IPS-11a (cell line): ENCODE data around the gene BRF1.
"Not testable (repeated sequence)": the region's sequence is repeated elsewhere in the genome, so short reads cannot be mapped to it uniquely, and the experiment has no call there.

ENCODE experiments used
- H3K4me3 ChIP-seq: one replicate; pipeline ENCODE4 v1.5.1; 2013; ENCODE audit warnings: low read depth, low read length, control low read depth

Gene BRF1

DNA sequence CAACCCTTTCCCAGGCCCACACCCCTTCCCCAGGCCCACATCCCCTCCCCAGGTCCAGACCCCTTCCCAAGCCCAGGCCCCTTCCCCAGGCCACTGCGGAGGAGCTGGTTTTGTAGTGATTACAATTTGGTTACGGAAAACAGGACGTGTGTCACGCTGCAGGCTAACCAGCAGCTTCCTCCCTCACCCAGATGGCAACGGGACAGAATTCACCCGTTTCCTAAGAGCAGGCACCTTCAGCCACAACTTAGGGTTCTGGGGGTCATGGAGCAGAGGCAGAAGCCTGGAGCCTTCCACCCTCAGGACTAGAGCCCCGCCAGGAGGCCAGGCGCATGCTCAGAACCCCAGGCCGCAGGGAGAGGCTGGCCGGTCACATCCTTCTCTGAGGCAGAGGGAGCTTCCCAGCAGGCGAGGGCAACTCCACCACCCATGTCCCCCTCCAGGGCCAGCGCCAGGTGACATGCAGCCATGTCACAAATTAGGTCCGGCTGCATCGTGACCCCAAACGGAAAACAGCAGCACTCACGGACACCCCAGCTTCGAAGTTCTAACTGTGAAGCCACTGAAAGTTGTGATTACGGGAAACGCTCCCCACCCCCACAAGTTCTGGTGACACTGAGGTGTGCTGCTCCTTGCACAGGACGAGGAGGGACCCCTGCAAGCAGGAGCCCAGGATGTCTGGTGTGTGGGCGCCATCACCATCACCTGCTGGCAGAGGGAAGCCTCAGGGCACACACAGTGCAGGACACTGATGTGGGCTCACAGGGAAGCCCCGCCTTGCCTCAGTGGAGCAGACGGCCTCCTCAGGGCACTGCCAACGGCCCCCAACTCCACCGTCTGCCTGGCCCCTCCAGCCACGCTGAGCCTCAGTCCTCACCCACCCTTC lies 7.7 kb downstream of the BRF1 start:
- H3K4me3 ChIP-seq: no peak overlapping the region

DNA sequence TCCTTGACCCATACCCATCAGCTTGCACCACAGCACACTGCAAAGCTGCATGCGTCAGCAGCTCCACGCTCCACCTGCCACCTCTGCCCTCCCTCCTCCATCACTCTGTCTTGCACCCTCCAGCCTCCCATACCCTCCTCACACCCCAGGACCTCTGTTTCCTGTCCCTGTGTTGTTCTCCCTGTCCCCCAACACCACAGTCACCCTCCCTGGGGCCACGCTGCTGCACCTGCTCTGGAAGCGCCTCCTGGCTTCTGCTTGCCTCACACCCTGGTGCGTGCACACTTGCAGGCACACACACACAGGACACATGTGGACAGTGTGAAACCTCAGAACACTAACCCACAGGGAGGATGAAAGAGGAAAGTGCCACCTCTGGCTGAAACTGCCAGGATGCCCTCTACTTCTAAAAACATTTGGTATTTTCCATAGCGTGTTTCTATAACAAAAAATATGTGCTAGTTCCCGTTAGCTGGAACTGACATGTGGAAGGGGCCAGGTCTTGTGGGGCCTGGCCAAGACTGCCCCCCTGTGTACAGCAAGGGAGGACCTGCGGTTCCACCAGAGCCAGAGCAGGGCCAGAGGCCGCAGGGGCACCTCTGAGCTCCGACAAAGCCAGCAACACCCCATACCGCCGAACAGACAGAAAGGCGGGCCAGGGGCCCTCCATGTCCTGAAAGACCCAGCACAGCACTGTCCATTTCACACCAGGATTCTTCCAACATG lies 10.0 kb downstream of the BRF1 start:
- no peak overlapping the region for H3K4me3 ChIP-seq

- not testable (repeated sequence) for H3K4me3 ChIP-seq
Measured at GRCh38 chr14:105288936-105289335, 11.9 kb downstream of the BRF1 start.

DNA sequence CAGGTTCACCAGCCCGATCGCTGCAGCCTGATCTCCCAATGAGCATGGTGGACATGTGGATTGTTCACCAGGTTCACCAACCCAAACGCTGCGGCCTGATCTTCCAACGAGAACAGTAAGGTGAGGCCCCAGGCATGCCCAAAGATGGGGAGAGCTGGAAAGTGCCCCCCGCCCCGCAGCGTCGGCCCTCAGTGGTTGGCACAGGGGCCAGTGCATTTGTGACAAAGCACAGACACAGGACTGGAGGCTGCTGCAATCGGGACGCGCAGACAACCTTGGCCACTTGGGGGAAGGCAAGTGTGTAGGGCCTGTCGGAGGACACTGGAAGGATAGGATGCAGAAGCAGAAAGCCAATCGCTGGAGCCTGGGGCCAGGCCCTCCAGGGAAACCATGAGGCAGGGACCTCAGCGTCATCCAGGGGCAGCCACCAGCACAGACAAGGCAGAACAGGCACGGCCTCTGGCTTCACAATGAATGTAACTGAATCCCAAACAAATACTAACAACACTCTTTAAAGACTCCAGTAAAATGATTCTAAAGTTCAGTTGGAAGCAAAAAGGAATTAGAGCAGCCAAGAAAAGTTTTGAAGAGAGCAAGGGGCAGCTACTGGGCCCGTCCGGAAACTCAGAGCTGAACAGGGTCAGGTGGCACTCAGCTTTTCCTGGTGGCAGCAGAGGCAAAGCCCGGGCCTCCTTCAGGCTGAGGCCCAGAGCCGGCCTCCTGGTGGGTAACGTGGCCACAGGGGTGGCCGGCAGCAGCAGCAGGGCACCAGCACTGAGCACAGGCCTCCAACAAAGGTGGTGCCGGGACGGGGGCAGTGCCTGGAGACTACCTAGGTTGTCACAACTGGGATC lies 13.3 kb downstream of the BRF1 start:
- H3K4me3 ChIP-seq: no peak overlapping the region

DNA sequence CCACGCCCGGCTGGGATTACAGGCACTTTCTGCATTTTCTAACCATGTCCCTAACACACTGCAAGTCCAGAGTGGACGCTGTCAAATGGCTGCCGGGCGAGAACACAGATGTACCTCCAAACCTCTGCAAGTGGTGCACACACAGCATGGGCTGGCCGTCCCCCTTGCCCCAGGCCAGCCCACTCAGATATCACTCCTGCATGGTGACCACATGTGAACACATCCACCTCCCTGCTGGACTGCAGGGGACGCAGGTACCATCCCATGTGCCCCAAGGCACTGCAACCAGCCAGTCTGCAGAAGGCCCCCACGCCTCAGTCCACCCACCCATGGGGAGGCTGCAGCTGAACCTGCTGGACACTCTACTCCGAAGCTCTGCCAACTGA lies 14.0 kb downstream of the BRF1 start:
- H3K4me3 ChIP-seq: no peak overlapping the region

DNA sequence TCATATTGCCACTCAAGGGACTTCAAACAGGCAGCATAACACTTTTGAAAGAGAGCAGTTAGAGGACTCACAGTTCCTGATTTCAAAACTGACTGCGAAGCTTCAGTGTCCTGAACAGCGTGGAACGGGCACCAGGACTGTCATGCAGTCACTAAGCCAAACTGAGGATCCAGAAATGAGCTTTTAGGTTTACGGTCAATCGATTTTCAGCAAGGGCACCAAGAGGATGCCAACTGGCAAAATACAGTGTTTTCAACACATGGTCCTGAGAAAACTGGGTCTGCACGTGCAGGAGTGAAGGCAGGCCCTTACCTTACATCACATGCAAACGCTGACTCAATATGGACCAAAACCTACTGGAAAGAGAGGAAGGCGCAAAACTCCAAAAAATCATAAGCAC lies 15.6 kb downstream of the BRF1 start:
- no peak overlapping the region for H3K4me3 ChIP-seq

- no peak overlapping the region for H3K4me3 ChIP-seq
Measured at GRCh38 chr14:105283899-105284298, 16.9 kb downstream of the BRF1 start.

DNA sequence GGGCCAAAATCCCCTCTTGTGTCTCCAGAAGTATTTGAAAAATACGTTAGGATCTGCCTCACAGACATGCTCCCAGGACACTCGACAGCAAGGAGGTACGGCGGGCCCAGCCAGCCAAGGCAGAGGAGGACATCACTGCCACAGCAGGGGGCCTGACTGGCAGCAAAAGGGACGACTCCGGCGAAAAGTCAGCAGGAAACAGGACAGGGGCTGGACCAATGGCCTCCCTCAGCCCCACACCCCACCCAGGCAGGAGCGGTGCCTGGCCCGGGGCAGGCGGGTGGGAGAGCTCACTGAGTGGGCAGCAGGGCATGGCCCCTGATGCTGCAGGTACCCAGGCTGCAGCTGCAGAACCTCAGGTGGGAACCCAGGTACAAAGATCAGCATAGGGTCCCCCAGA lies 17.8 kb downstream of the BRF1 start:
- H3K4me3 ChIP-seq: no peak overlapping the region

- H3K4me3 ChIP-seq: no peak overlapping the region
Measured at GRCh38 chr14:105282098-105282725, 18.6 kb downstream of the BRF1 start.

- no peak overlapping the region for H3K4me3 ChIP-seq
Measured at GRCh38 chr14:105281371-105282097, 19.3 kb downstream of the BRF1 start.

DNA sequence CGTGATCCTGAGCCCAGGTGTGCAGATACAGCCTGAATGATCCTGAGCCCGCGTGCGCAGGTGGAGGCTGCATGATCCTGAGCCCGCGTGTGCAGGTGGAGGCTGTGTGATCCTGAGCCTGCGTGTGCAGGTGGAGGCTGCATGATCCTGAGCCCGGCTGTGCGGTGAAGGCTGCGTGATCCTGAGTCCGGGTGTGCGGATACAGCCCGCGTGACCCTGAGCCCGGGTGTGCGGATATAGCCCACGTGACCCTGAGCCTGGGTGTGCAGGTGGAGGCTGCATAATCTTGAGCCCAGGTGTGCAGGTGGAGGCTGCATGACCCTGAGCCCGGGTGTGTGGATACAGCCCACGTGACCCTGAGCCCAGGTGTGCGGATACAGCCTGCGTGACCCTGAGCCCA lies 20.3 kb downstream of the BRF1 start:
- no peak overlapping the region for H3K4me3 ChIP-seq

DNA sequence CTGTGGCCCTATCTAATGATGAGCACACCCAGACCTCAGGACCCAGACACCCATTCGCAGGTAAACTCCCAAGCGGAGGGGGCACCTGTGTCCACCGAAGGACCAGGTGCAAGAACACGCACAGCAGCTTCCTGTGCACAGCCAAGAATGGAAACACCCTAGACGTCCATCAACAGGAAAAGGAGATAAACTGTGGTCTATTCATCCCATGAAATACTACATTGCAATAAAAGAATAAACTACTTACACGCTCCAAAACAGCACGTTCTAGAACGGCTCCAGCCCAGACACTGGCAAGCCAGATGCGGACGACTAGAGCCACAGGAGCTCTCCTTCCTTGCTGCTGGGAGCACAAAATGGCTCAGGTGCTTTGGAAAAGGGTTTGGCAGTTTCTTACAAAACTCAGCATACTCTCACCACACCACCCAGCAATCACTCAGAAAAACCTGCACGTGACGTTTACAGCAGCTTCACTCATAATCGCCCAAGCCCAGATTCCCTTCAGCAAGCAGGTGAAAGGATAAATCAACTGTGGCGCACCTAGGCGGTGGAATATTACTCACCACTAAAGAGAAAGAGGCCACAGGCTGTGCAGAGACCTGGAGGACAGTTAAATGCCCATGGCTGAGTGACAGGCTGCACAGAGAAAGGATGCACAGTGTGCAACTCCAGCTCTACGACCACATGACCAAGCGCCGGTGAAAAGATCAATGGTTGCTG lies 21.0 kb downstream of the BRF1 start:
- no peak overlapping the region for H3K4me3 ChIP-seq

- not testable (repeated sequence) for H3K4me3 ChIP-seq
Measured at GRCh38 chr14:105277448-105277847, 23.4 kb downstream of the BRF1 start.

DNA sequence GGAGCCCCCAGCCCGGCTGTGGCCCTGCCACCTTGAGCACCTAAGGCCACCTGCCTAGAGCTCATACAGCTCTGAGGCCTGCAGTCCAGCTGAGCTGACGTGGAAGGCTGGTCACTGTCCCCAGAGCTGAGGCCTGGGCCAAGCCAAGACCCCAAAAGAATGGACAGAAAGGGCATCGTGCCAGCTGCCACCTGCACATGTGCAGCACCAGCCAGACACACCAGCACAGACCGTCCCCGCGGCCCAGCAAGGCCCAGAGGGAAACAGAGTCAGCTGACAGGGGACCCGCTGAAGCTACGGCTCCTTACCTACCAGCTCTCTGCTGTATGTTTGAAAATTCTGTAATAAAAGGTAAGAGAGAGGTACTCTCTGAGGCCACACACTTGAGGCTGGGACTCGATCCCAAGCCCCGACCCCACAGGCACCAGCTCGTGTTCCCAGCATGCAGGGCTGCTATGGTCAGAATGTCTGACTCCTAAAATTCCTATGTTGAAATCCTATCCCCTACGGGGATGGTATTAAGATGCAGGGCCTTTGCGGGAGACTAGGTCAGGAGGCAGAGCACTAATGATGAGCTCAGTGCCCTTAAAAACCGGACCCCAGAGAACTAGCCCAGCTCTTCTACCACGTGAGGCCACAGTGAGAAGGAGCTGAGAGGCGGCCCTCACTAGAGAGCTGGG lies 25.4 kb downstream of the BRF1 start:
- H3K4me3 ChIP-seq: no peak overlapping the region

DNA sequence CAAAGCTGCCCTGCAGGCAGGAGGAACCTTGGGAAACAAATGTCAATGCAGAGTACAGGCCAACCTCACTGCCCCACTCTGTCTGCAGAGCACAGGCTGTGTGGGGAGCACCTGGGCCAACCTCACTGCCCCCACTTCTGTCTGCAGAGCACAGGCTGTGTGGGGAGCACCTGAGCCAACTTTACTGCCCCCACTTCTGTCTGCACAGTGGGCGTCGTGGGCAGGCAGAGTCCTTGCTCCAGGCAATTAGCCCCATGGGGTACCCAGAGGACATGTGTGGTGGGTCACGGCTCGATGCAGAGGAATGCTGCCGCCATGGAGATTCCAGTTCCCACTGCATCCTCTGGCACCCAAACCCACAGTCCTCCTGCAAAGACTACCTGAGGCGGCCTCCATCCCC lies 26.2 kb downstream of the BRF1 start:
- no peak overlapping the region for H3K4me3 ChIP-seq

- H3K4me3 ChIP-seq: no peak overlapping the region
Measured at GRCh38 chr14:105273062-105273461, 27.7 kb downstream of the BRF1 start.

- no peak overlapping the region for H3K4me3 ChIP-seq
Measured at GRCh38 chr14:105272623-105273022, 28.2 kb downstream of the BRF1 start.

- no peak overlapping the region for H3K4me3 ChIP-seq
Measured at GRCh38 chr14:105271224-105271890, 29.4 kb downstream of the BRF1 start.

- H3K4me3 ChIP-seq: no peak overlapping the region
Measured at GRCh38 chr14:105269405-105269804, 31.4 kb downstream of the BRF1 start.
